Measurements from ENCODE around the gene PDE4B.

The PDE4B gene

GRCh38 chr1:66243548-66244130 is 450.9 kb downstream of the PDE4B start:
- no peak for DNase-seq

DNA sequence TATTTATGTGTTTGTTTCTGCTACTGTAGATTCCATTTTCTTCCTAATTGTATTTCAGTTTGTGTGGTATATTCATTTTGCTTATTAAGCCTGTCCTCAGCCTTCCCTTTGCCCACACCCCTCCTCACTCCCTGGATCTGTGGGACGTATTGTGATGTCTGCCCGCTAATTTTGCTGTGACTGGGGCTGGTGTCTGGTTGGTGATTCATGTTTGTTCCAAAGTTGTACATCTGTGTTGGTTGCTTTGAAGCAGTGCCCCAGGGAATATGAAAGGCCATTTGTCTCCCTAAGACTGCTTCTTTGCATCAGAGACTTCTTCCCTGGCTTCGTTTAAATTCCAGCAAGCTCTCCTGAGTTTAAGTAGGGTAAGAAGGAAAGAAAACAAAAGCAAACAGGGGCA is 451.7 kb downstream of the PDE4B start:
- no peak for DNase-seq

GRCh38 chr1:66245691-66246090 is 453.0 kb downstream of the PDE4B start:
- no peak for DNase-seq

DNA sequence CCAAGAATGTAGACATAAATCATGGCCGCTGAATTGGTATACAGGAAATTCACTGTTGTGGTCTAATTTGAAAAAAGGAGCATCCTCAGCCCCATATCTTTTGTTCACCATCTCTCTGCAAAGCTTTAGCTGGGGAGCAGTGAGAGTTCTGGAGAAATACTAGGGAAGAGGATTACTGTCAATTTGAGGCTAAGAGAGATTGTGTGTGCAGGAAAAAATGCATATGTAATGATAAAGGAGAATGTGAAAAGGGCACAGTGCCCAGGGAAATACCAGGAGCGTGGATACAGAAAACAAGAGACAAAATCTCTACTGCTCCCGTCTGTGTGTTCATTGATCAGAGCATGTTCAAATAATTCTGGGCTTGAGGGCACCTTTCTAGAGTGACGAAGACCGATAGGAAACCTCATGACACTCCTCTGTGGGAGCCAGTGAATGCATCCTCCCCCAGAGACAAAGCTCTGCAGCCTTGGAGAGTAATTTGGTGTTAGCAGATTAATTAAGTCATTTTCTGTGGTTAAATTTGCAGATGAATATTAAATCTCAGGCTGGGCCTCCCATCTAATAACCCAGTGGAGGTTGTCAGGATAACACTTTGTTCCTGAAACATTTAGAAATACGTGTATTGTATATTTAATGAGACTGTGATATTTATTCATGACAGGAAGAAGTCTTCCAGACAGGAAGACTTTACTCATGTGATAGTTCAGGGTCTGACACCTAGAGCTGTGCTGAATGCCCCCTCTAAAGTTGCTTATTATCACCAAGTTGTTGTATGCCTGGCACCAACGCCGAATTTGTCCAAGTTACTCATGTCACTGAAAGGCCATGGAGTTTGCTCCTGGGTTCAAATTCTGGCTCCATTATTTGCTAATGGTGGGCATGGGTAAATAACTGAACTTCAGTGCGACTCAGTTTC is 453.9 kb downstream of the PDE4B start:
- DNase-seq = no peak

DNA sequence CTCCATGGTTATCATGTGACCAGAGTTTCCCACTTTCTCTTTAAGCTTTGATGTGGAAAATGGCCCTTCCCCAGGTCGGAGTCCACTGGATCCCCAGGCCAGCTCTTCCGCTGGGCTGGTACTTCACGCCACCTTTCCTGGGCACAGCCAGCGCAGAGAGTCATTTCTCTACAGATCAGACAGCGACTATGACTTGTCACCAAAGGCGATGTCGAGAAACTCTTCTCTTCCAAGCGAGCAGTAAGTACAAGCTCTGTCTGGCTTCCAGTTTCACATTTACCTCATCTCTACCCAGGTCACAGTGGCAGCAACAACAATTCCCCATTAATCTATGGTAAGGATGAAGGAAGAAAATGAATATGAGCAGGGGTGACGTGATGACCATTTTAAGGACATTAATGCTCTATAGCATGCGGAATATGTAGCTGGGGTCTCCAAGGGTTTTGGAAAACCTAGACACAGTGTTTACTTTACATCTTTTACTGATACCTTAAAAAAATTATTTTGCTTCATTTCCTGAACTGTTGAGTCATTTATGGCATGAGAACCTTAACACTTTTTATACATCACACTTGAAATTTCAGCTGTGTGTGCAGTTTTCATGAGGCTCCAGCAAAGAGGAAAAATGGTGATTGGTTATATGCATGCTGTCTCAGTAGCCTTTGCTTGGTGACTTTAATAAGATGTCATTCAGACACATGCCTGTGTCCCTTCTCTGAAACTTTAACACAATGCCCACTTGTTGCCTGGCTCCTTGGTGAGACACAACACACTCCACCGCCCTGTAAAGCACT is 454.9 kb downstream of the PDE4B start:
- no peak for DNase-seq

- no peak for DNase-seq
Observed at GRCh38 chr1:66248257-66248656, 455.6 kb downstream of the PDE4B start.

DNA sequence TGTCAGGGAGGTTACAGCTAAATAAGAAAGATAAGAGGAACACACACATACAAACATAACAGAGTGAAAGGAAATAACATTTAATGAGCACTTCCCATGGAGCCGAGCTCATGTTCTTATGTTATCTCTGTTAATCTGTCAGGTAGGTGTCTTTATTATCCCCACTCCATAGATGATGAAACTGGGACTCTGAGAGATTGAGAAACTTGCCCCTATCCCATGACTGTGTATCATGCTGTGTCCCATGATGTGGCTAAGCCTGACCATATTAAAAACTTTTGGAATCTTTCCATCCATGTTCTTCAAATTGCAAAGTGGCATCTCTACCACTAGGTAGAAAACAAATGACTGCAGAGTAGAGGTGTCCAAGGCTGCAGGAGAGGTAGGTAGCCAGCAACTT is 456.1 kb downstream of the PDE4B start:
- no peak for DNase-seq

DNA sequence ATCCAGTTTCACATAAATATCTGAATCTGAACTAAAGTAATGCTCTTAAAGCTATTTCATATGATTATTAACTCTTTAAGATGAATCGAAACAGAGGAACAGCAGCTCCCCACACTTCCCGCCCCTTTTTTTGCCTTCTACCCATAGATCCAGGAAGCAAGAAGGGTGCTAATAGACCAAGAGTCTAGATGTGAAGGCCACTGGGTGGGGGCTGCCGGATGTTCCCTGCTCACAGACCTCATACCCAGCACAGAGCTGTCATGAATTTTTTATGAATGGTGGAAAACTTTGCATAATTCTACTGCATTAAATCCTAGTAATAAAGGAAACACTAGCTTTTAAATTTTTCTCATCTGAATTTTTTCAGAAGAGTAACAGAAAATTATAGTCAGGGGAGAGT is 457.4 kb downstream of the PDE4B start:
- no peak for DNase-seq

DNA sequence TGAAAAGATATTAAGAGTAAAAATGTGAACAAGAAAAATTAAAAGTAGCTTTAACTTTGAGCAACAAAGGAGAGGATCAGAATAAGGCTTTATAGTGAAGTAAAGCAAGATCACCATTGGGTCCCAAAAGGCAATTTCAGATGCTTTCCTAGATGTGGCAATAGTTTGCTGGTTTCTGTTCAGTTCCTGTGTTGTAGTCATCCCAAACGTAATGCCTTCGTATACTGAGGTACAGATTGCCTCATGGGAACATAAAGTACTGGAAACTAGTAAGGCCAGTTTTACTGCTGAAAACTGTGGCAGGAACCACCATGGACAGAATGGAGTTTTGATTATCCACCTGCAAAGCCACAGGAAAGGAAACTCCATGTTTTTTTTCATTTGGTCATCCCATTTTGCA is 457.8 kb downstream of the PDE4B start:
- DNase-seq = no peak

DNA sequence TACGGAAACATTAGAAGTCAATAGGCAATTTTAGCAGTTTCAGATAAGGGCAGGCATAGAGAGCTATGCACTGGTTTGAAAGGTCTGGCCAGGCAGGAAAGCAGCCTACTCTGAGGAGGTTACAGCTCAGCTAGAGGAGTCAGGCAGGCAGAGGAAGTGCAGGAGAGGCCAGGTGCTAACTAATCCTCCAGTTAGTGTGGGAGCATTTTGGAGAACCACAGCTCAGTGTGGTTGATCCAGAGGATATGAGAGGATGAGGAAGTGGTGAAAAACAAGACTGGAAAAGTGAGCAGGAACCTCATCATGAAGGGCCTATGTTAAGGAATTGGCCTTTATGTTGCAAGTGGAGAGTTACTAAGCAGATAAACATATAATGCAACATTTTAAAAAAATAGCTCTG is 458.9 kb downstream of the PDE4B start:
- no peak for DNase-seq

DNA sequence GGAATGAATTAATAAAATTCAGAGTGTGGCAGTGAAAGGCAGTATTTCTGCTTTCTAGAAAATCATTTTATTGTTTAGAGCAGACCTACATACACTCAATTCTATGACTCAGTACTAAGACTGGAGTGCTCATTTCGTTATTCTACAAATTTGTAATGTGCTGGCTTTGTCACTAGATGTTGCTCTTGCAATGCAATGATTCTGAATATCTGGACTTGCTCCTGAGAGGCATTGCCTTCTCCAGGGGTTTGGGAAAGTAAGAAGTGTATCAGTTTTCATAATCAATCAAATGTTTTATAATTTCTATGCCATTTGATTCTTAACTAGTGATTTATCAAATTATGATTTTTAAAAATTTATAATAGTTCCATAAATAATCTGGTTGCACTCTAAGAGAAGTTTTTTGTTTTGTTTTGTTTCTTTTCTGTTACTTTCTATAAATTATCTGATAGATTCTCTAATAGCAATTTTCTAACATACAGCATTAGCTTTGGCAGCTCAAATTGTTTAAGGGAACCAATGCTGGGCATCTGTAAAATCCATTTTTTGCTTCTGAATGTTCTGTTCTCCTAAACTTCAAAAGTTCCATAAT is 460.7 kb downstream of the PDE4B start:
- no peak for DNase-seq

GRCh38 chr1:66254785-66255184 is 462.1 kb downstream of the PDE4B start:
- DNase-seq = no peak

GRCh38 chr1:66256629-66257572 is 464.2 kb downstream of the PDE4B start:
- DNase-seq = no peak

- DNase-seq = no peak
Observed at GRCh38 chr1:66258404-66259105, 465.9 kb downstream of the PDE4B start.

DNA sequence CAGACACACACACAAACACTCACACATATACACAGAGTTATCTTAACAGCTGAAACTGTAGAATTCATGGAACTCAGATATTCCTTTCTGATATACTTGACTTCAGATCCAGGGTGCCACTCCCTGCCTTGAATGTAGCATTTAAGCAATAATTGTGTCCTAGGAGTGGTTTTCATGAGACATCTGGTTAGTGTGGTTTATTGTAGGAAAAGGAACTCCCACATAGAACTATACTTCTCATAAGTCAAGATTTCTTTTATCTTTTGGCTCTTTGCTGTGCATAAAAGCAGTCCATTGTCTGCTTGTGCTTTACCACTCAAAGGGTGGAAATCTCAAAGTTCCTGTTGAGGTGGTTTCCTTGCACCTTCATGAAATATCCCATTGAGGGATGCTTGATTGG is 468.7 kb downstream of the PDE4B start:
- no peak for DNase-seq

GRCh38 chr1:66262208-66262963 is 469.7 kb downstream of the PDE4B start:
- no peak for DNase-seq

- no peak for DNase-seq
Observed at GRCh38 chr1:66265268-66265667, 472.6 kb downstream of the PDE4B start.

- no peak for DNase-seq
Observed at GRCh38 chr1:66265796-66266195, 473.1 kb downstream of the PDE4B start.

- no peak for DNase-seq
Observed at GRCh38 chr1:66266350-66266749, 473.7 kb downstream of the PDE4B start.

GRCh38 chr1:66266756-66267155 is 474.1 kb downstream of the PDE4B start:
- DNase-seq = no peak

Data from right kidney (tissue), 1 donor.